H1 (cell line): ENCODE data around the gene DNAJC24. TPM values are rescaled to one million over a fixed set of nuclear protein-coding genes. Genes with fewer than 3 reads are reported as not detected.

ENCODE experiments used
- NRF1 ChIP-seq: IDR thresholded peaks from 2 replicates; pipeline ENCODE4 v1.6.1; 2011; ENCODE audit warnings: mild to moderate bottlenecking, low read depth, low read length, improper control_type of control experiment
- SIX5 ChIP-seq: IDR thresholded peaks from 2 replicates; pipeline ENCODE4 v1.6.1; 2011; ENCODE audit warnings: mild to moderate bottlenecking, low read depth, low read length
- SP2 ChIP-seq: IDR thresholded peaks from 2 replicates; pipeline ENCODE4 v1.6.1; 2012; ENCODE audit warnings: mild to moderate bottlenecking, low read length, inconsistent platforms
- TAF1 ChIP-seq: IDR thresholded peaks from 2 replicates; pipeline ENCODE4 v1.6.1; 2011; ENCODE audit warnings: mild to moderate bottlenecking, low read depth, low read length
- polyA plus RNA-seq, 7 experiments: library from polyadenylated mRNA; depleted of rRNA in 3 of 7; stranded (reverse) in 5 of 7; unstranded in 2 of 7; fragments of >200 nt in 5 of 7; fragments of 200-250 nt in 2 of 7; gene quantifications; 1 replicate in 5 of 7; 2 replicates in 1 of 7; 4 replicates in 1 of 7; pipeline versions ENCODE4 v1.2.1 to v1.2.3, GENCODE V29; 2011 to 2013; ENCODE audit warnings: missing spikeins in 2 of 7, mixed read lengths in 2 of 7
- total RNA-seq: library from RNA; stranded (reverse); fragmentation: NEBNext Ultra II Directional; extraction: Animal tissue kit (Norgen Biotek cat#: 25700); gene quantifications from 2 replicates; pipeline ENCODE4 v1.2.1, GENCODE V29; 2021
- TF ChIP-seq, protein P1 (sequence below): fragments of 300-600 bp; sonication (generic); IDR thresholded peaks from 2 replicates; pipeline ENCODE4 v1.7.1; 2012; ENCODE audit warnings: low read length, moderate library complexity, mild to moderate bottlenecking, inconsistent platforms; ENCODE audit not compliant: insufficient replicate concordance
- TF ChIP-seq, protein P2 (sequence below): IDR thresholded peaks from 2 replicates; pipeline ENCODE4 v1.6.1; 2012; ENCODE audit warnings: inconsistent platforms
- TF ChIP-seq, protein P3 (sequence below), 3 experiments: IDR thresholded peaks; 1 replicate in 2 of 3; 2 replicates in 1 of 3; pipeline versions ENCODE4 v1.5.1 to v1.6.1; 2011; ENCODE audit warnings: low read length in 3 of 3, mild to moderate bottlenecking in 3 of 3, inconsistent platforms in 2 of 3, low read depth in 1 of 3, moderate library complexity in 1 of 3; ENCODE audit not compliant: insufficient read depth in 1 of 3; ENCODE audit errors: control extremely low read depth in 1 of 3
- TF ChIP-seq, protein P4 (sequence below): IDR thresholded peaks from 2 replicates; pipeline ENCODE4 v1.6.1; 2011; ENCODE audit warnings: low read depth, mild to moderate bottlenecking, low read length; ENCODE audit not compliant: insufficient read depth

DNAJC24 gene
- total and polyA plus RNA-seq, 2 of the 8 experiments (the other 6 are each of a cell fraction or from before 2014, with no cell fraction given): 7.2 to 21.1 TPM

DNA sequence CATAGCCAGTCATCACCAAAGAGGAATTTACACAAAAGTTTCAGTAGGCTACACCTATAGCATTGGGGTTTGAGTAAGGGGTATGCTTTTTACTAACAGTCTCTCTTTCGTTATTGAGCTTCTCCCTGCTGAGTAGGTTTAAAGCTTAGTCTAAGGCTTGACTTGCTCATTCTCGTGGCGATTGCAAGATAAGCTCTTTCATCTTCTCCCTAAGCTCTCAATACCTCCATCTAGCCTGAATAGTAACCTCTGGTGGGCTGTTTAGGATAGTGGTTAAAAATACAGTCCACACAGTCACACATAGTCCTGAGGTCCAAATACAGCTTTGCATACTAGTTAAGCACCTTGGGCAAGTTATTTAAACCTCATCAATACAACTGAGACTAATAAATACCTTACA lies 74.1 kb downstream of the DNAJC24 start (continued):
- TF ChIP-seq, protein P1, sequence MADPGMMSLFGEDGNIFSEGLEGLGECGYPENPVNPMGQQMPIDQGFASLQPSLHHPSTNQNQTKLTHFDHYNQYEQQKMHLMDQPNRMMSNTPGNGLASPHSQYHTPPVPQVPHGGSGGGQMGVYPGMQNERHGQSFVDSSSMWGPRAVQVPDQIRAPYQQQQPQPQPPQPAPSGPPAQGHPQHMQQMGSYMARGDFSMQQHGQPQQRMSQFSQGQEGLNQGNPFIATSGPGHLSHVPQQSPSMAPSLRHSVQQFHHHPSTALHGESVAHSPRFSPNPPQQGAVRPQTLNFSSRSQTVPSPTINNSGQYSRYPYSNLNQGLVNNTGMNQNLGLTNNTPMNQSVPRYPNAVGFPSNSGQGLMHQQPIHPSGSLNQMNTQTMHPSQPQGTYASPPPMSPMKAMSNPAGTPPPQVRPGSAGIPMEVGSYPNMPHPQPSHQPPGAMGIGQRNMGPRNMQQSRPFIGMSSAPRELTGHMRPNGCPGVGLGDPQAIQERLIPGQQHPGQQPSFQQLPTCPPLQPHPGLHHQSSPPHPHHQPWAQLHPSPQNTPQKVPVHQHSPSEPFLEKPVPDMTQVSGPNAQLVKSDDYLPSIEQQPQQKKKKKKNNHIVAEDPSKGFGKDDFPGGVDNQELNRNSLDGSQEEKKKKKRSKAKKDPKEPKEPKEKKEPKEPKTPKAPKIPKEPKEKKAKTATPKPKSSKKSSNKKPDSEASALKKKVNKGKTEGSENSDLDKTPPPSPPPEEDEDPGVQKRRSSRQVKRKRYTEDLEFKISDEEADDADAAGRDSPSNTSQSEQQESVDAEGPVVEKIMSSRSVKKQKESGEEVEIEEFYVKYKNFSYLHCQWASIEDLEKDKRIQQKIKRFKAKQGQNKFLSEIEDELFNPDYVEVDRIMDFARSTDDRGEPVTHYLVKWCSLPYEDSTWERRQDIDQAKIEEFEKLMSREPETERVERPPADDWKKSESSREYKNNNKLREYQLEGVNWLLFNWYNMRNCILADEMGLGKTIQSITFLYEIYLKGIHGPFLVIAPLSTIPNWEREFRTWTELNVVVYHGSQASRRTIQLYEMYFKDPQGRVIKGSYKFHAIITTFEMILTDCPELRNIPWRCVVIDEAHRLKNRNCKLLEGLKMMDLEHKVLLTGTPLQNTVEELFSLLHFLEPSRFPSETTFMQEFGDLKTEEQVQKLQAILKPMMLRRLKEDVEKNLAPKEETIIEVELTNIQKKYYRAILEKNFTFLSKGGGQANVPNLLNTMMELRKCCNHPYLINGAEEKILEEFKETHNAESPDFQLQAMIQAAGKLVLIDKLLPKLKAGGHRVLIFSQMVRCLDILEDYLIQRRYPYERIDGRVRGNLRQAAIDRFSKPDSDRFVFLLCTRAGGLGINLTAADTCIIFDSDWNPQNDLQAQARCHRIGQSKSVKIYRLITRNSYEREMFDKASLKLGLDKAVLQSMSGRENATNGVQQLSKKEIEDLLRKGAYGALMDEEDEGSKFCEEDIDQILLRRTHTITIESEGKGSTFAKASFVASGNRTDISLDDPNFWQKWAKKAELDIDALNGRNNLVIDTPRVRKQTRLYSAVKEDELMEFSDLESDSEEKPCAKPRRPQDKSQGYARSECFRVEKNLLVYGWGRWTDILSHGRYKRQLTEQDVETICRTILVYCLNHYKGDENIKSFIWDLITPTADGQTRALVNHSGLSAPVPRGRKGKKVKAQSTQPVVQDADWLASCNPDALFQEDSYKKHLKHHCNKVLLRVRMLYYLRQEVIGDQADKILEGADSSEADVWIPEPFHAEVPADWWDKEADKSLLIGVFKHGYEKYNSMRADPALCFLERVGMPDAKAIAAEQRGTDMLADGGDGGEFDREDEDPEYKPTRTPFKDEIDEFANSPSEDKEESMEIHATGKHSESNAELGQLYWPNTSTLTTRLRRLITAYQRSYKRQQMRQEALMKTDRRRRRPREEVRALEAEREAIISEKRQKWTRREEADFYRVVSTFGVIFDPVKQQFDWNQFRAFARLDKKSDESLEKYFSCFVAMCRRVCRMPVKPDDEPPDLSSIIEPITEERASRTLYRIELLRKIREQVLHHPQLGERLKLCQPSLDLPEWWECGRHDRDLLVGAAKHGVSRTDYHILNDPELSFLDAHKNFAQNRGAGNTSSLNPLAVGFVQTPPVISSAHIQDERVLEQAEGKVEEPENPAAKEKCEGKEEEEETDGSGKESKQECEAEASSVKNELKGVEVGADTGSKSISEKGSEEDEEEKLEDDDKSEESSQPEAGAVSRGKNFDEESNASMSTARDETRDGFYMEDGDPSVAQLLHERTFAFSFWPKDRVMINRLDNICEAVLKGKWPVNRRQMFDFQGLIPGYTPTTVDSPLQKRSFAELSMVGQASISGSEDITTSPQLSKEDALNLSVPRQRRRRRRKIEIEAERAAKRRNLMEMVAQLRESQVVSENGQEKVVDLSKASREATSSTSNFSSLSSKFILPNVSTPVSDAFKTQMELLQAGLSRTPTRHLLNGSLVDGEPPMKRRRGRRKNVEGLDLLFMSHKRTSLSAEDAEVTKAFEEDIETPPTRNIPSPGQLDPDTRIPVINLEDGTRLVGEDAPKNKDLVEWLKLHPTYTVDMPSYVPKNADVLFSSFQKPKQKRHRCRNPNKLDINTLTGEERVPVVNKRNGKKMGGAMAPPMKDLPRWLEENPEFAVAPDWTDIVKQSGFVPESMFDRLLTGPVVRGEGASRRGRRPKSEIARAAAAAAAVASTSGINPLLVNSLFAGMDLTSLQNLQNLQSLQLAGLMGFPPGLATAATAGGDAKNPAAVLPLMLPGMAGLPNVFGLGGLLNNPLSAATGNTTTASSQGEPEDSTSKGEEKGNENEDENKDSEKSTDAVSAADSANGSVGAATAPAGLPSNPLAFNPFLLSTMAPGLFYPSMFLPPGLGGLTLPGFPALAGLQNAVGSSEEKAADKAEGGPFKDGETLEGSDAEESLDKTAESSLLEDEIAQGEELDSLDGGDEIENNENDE: no peak
- TF ChIP-seq NRF1: no peak
- TF ChIP-seq, protein P2, sequence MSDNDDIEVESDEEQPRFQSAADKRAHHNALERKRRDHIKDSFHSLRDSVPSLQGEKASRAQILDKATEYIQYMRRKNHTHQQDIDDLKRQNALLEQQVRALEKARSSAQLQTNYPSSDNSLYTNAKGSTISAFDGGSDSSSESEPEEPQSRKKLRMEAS: no peak
- TF ChIP-seq TAF1: no peak
- TF ChIP-seq, protein P3, sequence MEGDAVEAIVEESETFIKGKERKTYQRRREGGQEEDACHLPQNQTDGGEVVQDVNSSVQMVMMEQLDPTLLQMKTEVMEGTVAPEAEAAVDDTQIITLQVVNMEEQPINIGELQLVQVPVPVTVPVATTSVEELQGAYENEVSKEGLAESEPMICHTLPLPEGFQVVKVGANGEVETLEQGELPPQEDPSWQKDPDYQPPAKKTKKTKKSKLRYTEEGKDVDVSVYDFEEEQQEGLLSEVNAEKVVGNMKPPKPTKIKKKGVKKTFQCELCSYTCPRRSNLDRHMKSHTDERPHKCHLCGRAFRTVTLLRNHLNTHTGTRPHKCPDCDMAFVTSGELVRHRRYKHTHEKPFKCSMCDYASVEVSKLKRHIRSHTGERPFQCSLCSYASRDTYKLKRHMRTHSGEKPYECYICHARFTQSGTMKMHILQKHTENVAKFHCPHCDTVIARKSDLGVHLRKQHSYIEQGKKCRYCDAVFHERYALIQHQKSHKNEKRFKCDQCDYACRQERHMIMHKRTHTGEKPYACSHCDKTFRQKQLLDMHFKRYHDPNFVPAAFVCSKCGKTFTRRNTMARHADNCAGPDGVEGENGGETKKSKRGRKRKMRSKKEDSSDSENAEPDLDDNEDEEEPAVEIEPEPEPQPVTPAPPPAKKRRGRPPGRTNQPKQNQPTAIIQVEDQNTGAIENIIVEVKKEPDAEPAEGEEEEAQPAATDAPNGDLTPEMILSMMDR (IDR thresholded peaks at IDR 0.05; ENCODE audit: control extremely low read depth in 1 of 3, insufficient read depth in 1 of 3, low read depth in 1 of 3, low read length in 3 of 3): no peak
- TF ChIP-seq, protein P4, sequence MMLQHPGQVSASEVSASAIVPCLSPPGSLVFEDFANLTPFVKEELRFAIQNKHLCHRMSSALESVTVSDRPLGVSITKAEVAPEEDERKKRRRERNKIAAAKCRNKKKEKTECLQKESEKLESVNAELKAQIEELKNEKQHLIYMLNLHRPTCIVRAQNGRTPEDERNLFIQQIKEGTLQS: no peak
- no peak for TF ChIP-seq SIX5
- no peak for TF ChIP-seq SP2
